Tibial nerve (tissue), 4 donors: Measurements from ENCODE around the gene OPALIN. TPM values are rescaled to one million over a fixed set of nuclear protein-coding genes. Genes with fewer than 3 reads are reported as not detected.

ENCODE experiments used
- DNase-seq, 2 donors: peaks; one replicate each; pipeline ENCODE4 v3.0.0-alpha.2; 2019; ENCODE audit warnings: low spot score in 2 of 2
- H3K27ac ChIP-seq, 4 donors: fragments of 200-600 bp; sonication (generic) in 3 of 4; one replicate each; pipeline ENCODE4 v1.5.1; 2017 to 2019; ENCODE audit warnings: mild to moderate bottlenecking in 1 of 4
- H3K27me3 ChIP-seq, 2 donors: fragments of 200-600 bp; sonication (generic) in 1 of 2; one replicate each; pipeline versions ENCODE4 v1.5.1 to v1.6.0; 2017 to 2019
- H3K36me3 ChIP-seq, 3 donors: fragments of 200-600 bp; sonication (generic); one replicate each; pipeline ENCODE4 v1.5.1; 2018 to 2019
- H3K4me1 ChIP-seq, 4 donors: fragments of 200-600 bp; sonication (generic) in 3 of 4; one replicate each; pipeline ENCODE4 v1.5.1; 2017 to 2019
- H3K4me3 ChIP-seq, 4 donors: fragments of 200-600 bp; sonication (generic) in 3 of 4; one replicate each; pipeline ENCODE4 v1.5.1; 2017 to 2019; ENCODE audit warnings: mild to moderate bottlenecking in 1 of 4, moderate library complexity in 1 of 4
- H3K9me3 ChIP-seq, 4 donors: fragments of 200-600 bp; sonication (generic) in 3 of 4; one replicate each; pipeline ENCODE4 v1.5.1; 2017 to 2019
- EP300 ChIP-seq, 2 donors: sonication (generic); formaldehyde crosslinking; IDR thresholded peaks; one replicate each; pipeline ENCODE4 v1.6.1; 2017; ENCODE audit warnings: antibody characterized with exemption in 2 of 2, mild to moderate bottlenecking in 1 of 2
- POLR2A ChIP-seq, 2 donors: fragments of 450-650 bp; IDR thresholded peaks; one replicate each; pipeline ENCODE4 v1.6.1; 2017; ENCODE audit warnings: antibody characterized with exemption in 2 of 2, mild to moderate bottlenecking in 2 of 2, moderate library complexity in 2 of 2
- WGBS, 2 donors: methylation state at CpG; one replicate each; pipeline ENCODE4 v1.1.5; 2018; 5-methylcytosine and 5-hydroxymethylcytosine counted together
- total RNA-seq, 4 donors: library from RNA; depleted of rRNA; stranded (reverse); fragments of >200 nt; gene quantifications; one replicate each; pipeline ENCODE4 v1.1.0, GENCODE V29; 2016
- TF ChIP-seq, protein P1 (sequence below), 5 experiments: fragments of 200-600 bp in 3 of 5; fragments of 450-650 bp in 2 of 5; sonication (generic) in 3 of 5; IDR thresholded peaks; one replicate each; pipeline ENCODE4 v1.5.1; 2016 to 2019; ENCODE audit warnings: antibody characterized with exemption in 5 of 5, mild to moderate bottlenecking in 3 of 5, moderate library complexity in 2 of 5

The OPALIN gene
- not detected for total RNA-seq

DNA sequence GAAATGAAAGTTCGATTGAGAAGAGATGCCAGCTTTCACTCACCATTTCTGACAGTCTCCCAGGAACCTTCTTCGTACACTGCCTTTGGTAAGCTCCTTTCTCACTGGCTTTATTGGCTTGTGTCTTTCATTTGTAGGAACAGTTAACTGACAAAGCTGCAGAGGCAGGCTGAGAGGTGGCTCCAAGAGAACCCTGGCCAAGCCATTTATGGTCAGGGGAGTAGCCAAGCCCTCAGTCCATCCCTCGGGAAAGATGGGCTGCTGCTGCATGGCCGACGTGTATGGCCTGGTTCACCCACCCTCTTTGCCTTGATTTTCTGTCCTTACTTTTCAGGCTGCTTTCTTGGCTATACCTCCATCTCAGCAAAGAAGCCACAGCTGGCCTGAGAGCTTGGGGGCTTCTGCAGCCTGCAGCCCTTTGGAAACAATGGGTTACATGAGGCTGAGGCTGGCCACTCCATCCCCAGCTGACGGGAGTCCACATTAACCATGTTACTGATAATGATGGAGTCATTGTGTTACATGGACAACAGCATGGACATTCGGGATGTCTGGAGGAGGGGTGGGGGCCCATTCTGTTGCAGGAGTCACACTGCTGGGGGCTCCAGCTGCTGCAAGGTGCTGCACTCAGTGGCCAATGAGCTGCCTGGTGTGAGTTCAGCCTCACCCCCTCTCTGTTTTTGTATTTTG, at the start of gene OPALIN:
TSS of gene OPALIN (minus strand) at position 152 of the 690 bp plus-strand sequence. CDS start at position 46, 106 bp downstream.
- no peak within 1 kb of the TSS for H3K4me3 ChIP-seq
- H3K9me3 ChIP-seq = no peaks in the 10 kb centered on the region
- no peak for DNase-seq
- TF ChIP-seq, protein P1, sequence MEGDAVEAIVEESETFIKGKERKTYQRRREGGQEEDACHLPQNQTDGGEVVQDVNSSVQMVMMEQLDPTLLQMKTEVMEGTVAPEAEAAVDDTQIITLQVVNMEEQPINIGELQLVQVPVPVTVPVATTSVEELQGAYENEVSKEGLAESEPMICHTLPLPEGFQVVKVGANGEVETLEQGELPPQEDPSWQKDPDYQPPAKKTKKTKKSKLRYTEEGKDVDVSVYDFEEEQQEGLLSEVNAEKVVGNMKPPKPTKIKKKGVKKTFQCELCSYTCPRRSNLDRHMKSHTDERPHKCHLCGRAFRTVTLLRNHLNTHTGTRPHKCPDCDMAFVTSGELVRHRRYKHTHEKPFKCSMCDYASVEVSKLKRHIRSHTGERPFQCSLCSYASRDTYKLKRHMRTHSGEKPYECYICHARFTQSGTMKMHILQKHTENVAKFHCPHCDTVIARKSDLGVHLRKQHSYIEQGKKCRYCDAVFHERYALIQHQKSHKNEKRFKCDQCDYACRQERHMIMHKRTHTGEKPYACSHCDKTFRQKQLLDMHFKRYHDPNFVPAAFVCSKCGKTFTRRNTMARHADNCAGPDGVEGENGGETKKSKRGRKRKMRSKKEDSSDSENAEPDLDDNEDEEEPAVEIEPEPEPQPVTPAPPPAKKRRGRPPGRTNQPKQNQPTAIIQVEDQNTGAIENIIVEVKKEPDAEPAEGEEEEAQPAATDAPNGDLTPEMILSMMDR (IDR thresholded peaks at IDR 0.05) = no peak
- no peak for TF ChIP-seq POLR2A (IDR thresholded peaks at IDR 0.05)
- TF ChIP-seq EP300 (IDR thresholded peaks at IDR 0.05) = no peak
- no peak within 1 kb of the TSS for H3K27ac ChIP-seq
- H3K4me1 ChIP-seq = no peaks in the 10 kb centered on the region
- WGBS, 2 donors = 64 to 72% methylated on average over 7 of the region's 7 CpGs
- no peaks in the 10 kb centered on the region for H3K36me3 ChIP-seq
- no peaks in the 10 kb centered on the region for H3K27me3 ChIP-seq

DNA sequence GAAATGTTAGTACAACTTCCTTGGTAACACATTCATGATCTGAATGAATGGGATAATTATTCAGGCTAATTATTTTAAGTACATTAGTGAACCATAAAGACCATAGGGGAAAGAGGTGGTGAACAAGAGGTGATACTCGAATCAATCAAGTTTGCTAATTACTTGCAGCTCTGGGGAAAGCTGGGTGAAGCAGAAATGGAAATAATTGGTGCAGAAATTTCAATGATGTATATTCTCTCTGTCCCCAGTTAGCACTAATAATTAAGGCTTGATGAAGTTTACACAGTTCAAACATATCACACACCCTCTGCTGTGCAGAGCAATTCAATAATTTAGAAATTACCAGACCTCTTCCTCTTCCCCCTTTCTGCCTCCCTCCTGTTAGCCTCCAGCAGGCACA, 49.4 kb upstream of the OPALIN start:
- Histone ChIP-seq H3K27ac (no peak overlapping the region), H3K4me1 (no peaks in the 10 kb centered on the region), H3K36me3 (no peaks in the 10 kb centered on the region), H3K27me3 (peaks cover 0 to 6% of the 10 kb centered on the region in 2 donors), H3K9me3 (no peaks in the 10 kb centered on the region), H3K4me3 (no peak overlapping the region)
- no peak for DNase-seq
- 53 to 70% methylated on average over 1 of the region's 1 CpG for WGBS, 2 donors
- TF ChIP-seq, protein P1 (IDR thresholded peaks at IDR 0.05) = no peak
- TF ChIP-seq EP300 (IDR thresholded peaks at IDR 0.05) (no peak), POLR2A (IDR thresholded peaks at IDR 0.05) (no peak)

GRCh38 chr10:96407560-96408069, 48.8 kb upstream of the OPALIN start:
- Histone ChIP-seq H3K36me3 (no peaks in the 10 kb centered on the region), H3K27ac (no peak overlapping the region), H3K27me3 (peaks cover 0 to 6% of the 10 kb centered on the region in 2 donors), H3K4me3 (no peak overlapping the region), H3K9me3 (no peaks in the 10 kb centered on the region), H3K4me1 (no peaks in the 10 kb centered on the region)
- DNase-seq = no peak
- TF ChIP-seq EP300 (IDR thresholded peaks at IDR 0.05) (no peak), POLR2A (IDR thresholded peaks at IDR 0.05) (no peak)
- TF ChIP-seq, protein P1 (IDR thresholded peaks at IDR 0.05) = no peak
- WGBS, 2 donors = 87 to 88% methylated on average over 15 of the region's 15 CpGs

DNA sequence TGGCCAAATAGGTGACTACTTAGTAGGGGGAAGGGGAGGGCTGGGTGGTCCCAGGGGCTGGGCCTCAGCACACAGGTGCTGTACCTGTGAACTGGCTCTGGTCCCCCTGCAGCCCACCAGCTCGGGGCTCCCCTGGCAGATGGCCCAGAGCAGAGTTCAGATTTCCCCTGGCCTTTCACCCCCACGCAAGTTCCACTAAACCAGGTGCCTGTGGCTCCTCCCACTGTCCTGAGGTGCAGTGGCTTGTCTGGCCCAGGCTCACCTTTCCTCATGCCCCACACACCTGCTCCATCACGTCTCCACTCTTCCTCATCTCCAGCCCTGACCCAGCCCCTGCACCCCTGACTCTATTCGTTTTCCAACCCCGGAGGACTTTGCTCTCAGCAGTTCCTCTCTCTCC, 47.3 kb upstream of the OPALIN start:
- DNase-seq = no peak
- Histone ChIP-seq H3K36me3 (no peaks in the 10 kb centered on the region), H3K4me1 (peaks cover 0 to 6% (median 0%) of the 10 kb centered on the region in 4 donors), H3K4me3 (no peak overlapping the region), H3K9me3 (no peaks in the 10 kb centered on the region), H3K27ac (no peak overlapping the region), H3K27me3 (peaks cover 0 to 6% of the 10 kb centered on the region in 2 donors)
- TF ChIP-seq POLR2A (IDR thresholded peaks at IDR 0.05) = no peak
- TF ChIP-seq EP300 (IDR thresholded peaks at IDR 0.05) = no peak
- TF ChIP-seq, protein P1 (IDR thresholded peaks at IDR 0.05) = no peak
- WGBS, 2 donors = 84 to 87% methylated on average over 5 of the region's 5 CpGs
